Parathyroid adenoma (tissue), 2 donors: ENCODE data around the gene MKRN1.
"Not testable (repeated sequence)": the region's sequence is repeated elsewhere in the genome, so short reads cannot be mapped to it uniquely, and the experiment has no call there.

Experiments
- H2AFZ ChIP-seq: fragments of 300-600 bp; sonication (generic); one replicate; pipeline ENCODE4 v1.7.0; 2017; ENCODE audit warnings: antibody characterized with exemption, mild to moderate bottlenecking
- H3K27ac ChIP-seq: fragments of 300-600 bp; sonication (generic); one replicate; pipeline ENCODE4 v1.7.0; 2017
- H3K27me3 ChIP-seq: fragments of 300-600 bp; sonication (generic); one replicate; pipeline ENCODE4 v1.7.0; 2017; ENCODE audit warnings: low read length; ENCODE audit not compliant: control insufficient read depth, insufficient read depth
- H3K36me3 ChIP-seq: fragments of 300-600 bp; sonication (generic); one replicate; pipeline ENCODE4 v1.7.0; 2017; ENCODE audit warnings: low read length; ENCODE audit not compliant: control insufficient read depth, insufficient read depth
- H3K4me1 ChIP-seq: fragments of 300-600 bp; sonication (generic); one replicate; pipeline ENCODE4 v1.7.0; 2017; ENCODE audit warnings: control low read depth
- H3K4me2 ChIP-seq: fragments of 300-600 bp; sonication (generic); one replicate; pipeline ENCODE4 v1.7.0; 2017; ENCODE audit warnings: low read length
- H3K4me3 ChIP-seq: fragments of 300-600 bp; sonication (generic); one replicate; pipeline ENCODE4 v1.7.0; 2017; ENCODE audit warnings: low read depth, low read length
- H3K79me2 ChIP-seq: fragments of 300-600 bp; sonication (generic); one replicate; pipeline ENCODE4 v1.7.0; 2017; ENCODE audit warnings: control low read depth
- H3K9ac ChIP-seq: fragments of 300-600 bp; sonication (generic); one replicate; pipeline ENCODE4 v1.7.0; 2017; ENCODE audit warnings: mild to moderate bottlenecking
- H3K9me3 ChIP-seq: fragments of 300-600 bp; sonication (generic); one replicate; pipeline ENCODE4 v1.7.0; 2017; ENCODE audit warnings: low read length; ENCODE audit not compliant: control insufficient read depth
- CTCF ChIP-seq: fragments of 300-600 bp; sonication (generic); IDR thresholded peaks from one replicate; pipeline ENCODE4 v1.7.0; 2017; ENCODE audit warnings: antibody characterized with exemption, mild to moderate bottlenecking
- donor health status: primary hyperparathyroidism.

Gene MKRN1

DNA sequence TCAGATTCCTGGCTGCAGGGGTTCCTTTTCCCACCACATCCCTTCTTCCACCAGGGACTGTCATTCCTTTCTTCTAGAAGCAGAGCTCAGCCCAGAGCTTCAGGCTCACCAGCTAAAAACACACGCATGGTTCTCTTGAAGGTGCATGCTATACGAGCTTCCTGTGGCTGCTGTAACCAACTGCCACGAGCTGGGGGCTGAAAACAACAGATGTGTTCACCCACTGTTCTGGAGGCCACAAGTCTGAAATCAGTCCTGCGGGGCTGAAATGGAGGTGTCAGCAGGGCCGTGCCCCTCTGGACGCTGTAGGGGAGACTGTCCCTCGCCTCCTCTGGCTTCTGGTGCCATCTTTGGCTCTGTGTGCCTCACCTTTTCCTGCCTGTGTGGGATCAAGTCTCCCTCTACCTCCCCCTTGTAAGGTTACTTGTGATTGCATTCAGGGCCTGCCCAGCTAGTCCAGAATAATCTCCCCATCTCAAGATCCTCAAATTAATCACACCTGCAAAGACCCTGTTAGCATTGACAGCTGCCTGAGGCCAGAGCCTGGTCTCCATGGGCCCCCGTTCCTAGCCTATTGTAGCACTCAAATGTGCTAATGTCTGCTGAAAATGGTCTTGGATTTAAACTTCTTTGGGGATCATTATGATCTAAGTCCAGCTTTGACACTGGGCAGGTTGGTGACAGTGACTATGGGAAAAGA lies 61.7 kb downstream of the MKRN1 start:
- H3K4me1 ChIP-seq = no peaks in the 10 kb centered on the region
- no peak overlapping the region for H3K9ac ChIP-seq
- no peaks in the 10 kb centered on the region for H3K36me3 ChIP-seq
- TF ChIP-seq CTCF = no peak
- H3K27me3 ChIP-seq = no peaks in the 10 kb centered on the region
- H3K9me3 ChIP-seq = no peaks in the 10 kb centered on the region
- no peak overlapping the region for H3K4me2 ChIP-seq
- no peak overlapping the region for H2AFZ ChIP-seq
- no peaks in the 10 kb centered on the region for H3K79me2 ChIP-seq
- no peak overlapping the region for H3K4me3 ChIP-seq
- H3K27ac ChIP-seq = no peak overlapping the region

GRCh38 chr7:140416560-140416959 lies 62.7 kb downstream of the MKRN1 start:
- H3K27me3 ChIP-seq = no peaks in the 10 kb centered on the region
- no peaks in the 10 kb centered on the region for H3K9me3 ChIP-seq
- H3K4me3 ChIP-seq = no peak overlapping the region
- no peak overlapping the region for H3K4me2 ChIP-seq
- no peaks in the 10 kb centered on the region for H3K36me3 ChIP-seq
- H3K27ac ChIP-seq = no peak overlapping the region
- no peaks in the 10 kb centered on the region for H3K79me2 ChIP-seq
- no peaks in the 10 kb centered on the region for H3K4me1 ChIP-seq
- no peak overlapping the region for H3K9ac ChIP-seq
- no peak overlapping the region for H2AFZ ChIP-seq
- TF ChIP-seq CTCF = no peak

DNA sequence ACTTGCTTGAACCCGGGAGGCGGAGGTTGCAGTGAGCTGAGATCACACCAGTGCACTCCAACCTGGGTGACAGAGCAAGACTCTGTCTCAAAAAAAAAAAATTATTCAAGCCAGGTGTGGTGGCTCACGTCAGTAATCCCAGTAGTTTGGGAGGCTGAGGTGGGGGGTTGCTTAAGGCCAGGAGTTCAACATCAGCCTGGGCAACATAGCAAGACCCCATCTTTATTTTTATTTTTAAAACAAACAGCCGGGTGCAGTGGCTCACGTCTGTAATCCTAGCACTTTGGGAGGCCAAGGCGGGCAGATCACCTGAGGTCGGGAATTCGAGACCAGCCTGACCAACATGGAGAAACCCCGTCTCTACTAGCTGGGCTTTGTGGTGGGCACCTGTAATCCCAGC lies 63.5 kb downstream of the MKRN1 start:
- H3K4me3 ChIP-seq, H3K9ac ChIP-seq: not testable (repeated sequence)

GRCh38 chr7:140415361-140415760 lies 63.9 kb downstream of the MKRN1 start:
- H3K4me1 ChIP-seq = no peaks in the 10 kb centered on the region

More for the DNA sequence above, 63.5 kb downstream of the MKRN1 start:
- not testable (repeated sequence) for H2AFZ ChIP-seq, H3K36me3 ChIP-seq, H3K4me2 ChIP-seq, H3K79me2 ChIP-seq, H3K27ac ChIP-seq, H3K4me1 ChIP-seq, H3K27me3 ChIP-seq, H3K9me3 ChIP-seq

DNA sequence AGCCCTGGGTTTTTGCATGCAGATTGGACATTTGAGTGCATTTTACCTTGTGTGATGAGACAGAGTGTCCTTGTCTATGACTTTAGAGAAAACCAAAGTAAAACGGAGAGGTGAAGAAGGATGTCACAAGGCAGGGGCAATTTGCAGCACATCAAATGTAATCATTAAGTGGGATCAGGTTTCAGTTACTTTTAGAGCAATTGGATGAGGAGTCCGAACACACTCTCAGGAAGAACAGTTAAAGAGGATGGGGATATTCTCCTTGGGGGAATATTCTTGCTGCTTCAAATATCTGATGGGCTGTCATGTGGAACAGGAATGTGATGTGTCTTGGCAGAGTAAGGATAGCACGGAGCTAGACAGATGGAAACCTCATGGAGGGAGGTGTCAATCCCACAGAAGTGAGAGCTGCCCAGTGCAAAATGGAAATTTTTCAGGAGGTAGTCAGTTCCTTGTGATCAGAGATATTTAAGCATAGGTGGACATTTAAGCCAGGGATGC lies 74.7 kb downstream of the MKRN1 start:
- Histone ChIP-seq H3K36me3 (no peaks in the 10 kb centered on the region), H3K9ac (no peak overlapping the region), H2AFZ (peak overlapping the region; percentile 80), H3K79me2 (no peaks in the 10 kb centered on the region), H3K27me3 (no peaks in the 10 kb centered on the region), H3K4me2 (peak overlapping the region; percentile 85), H3K4me1 (peaks cover 15% of the 10 kb centered on the region), H3K4me3 (peak overlapping the region; percentile 78), H3K27ac (peak overlapping the region; percentile 87), H3K9me3 (no peaks in the 10 kb centered on the region)
- TF ChIP-seq CTCF = no peak

More at GRCh38 chr7:140415361-140415760, 63.9 kb downstream of the MKRN1 start:
- H3K27me3 ChIP-seq = no peaks in the 10 kb centered on the region
- H3K27ac ChIP-seq = no peak overlapping the region
- no peak for TF ChIP-seq CTCF
- H3K9me3 ChIP-seq = no peaks in the 10 kb centered on the region
- no peak overlapping the region for H3K4me2 ChIP-seq
- H2AFZ ChIP-seq = no peak overlapping the region
- H3K79me2 ChIP-seq = no peaks in the 10 kb centered on the region
- H3K36me3 ChIP-seq = no peaks in the 10 kb centered on the region
- no peak overlapping the region for H3K4me3 ChIP-seq
- H3K9ac ChIP-seq = no peak overlapping the region
